Measurements from ENCODE around the gene RPRD1B.
"Not testable (repeated sequence)": the region's sequence is repeated elsewhere in the genome, so short reads cannot be mapped to it uniquely, and the experiment has no call there.

RPRD1B gene

GRCh38 chr20:38107916-38108315 is 74.4 kb downstream of the RPRD1B start:
- DNase-seq: not testable (repeated sequence)

DNA sequence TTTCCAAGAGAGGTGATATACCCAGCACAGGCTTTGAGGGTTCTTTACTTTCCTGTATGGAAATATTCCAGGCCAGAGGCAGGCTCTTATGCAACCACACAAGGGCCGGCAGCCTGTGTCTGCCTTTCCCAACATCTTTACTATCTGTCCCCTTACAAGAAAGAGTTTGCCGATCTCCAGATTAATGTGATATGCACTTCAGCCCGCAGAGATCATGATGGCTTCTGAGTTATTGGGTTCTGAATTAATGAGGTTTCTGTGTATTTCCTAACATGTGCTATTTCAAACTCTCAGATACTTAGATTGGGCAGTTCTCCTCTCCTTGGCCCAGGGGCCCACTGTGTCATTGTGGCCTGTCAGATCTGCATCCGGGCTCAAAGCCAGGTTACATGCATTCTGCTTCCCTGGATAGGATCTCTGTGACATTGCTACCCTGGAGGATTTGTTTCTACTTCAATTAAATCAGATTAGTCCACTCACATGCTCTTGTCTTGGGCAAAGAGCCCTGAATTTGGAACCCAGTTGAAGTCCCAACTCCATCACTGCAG is 75.0 kb downstream of the RPRD1B start:
- no peak for DNase-seq

- DNase-seq: no peak
These were observed 75.5 kb downstream of the RPRD1B start for GRCh38 chr20:38108986-38109541.

GRCh38 chr20:38109591-38110524 is 76.3 kb downstream of the RPRD1B start:
- DNase-seq: no peak

DNA sequence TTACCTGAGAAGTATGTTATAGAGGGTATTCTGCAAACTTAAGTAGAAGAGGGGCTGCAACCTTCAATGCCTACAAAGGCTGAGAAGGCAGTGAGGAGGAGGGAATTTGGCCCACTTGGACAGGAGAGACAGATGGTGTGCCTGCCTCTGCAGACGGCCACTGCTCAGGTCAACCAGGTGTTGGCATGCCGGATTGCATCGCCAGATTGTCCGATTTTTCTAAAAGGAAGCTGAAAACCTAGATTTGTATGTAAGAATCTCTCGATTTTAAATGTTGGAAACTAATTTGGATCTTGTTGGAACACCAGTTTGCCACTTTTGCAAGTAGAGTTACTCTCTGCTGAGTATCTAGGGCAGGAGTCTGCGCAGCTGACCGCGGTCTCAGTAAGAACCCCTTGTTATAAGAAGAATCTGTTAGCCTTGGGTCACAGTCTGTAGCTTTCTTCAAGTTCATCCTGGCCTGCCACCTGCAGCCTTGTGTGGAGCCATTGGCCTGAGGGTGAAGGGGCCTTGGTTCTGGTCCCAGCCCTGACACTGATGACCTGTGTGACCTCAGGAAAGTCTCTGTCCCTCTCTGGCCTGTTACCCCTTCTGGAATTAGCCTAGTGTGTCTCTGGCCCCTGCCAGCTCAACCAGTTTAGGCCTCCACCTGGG is 77.1 kb downstream of the RPRD1B start:
- no peak for DNase-seq

DNA sequence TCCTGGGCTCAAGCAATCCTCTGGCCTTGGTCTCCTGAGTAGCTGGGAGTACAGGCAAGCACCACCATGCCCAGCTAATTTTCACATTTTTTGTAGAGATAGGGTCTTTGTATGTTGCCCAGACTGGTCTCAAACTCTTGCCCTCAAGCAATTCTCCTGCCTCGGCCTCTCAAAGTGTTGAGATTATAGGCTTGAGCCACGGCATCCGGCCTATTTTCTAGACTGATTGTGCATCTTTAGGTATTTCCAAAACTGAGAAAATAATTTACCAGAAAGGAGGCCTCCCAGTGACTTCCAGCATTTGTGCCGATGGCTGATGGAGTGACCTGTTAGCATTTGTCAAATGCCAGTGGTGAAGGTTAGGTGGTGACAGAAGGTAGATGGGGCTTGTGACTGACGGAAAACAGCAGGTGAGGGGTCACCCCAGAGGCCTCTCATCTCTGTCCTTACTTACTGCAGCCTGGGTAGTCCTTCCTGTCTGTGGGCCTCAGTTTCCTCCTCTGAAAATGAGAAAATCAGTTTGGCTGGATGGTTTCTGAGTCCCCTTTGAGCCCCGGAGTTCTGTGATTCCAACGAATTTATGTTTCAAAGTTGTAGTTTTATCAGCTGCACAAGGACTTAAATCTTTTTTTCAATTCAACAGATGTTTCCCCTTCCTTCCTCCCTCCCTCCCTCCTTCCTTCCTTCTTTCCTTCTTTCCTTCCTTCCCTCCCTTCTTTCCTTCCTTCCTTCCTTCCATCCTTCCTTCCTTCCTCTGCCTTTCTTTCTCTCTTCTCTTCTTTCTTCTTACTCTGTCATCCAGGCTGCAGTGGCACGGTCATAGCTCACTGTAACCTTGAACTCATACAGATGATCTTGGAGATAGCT is 78.1 kb downstream of the RPRD1B start:
- no peak for DNase-seq

DNA sequence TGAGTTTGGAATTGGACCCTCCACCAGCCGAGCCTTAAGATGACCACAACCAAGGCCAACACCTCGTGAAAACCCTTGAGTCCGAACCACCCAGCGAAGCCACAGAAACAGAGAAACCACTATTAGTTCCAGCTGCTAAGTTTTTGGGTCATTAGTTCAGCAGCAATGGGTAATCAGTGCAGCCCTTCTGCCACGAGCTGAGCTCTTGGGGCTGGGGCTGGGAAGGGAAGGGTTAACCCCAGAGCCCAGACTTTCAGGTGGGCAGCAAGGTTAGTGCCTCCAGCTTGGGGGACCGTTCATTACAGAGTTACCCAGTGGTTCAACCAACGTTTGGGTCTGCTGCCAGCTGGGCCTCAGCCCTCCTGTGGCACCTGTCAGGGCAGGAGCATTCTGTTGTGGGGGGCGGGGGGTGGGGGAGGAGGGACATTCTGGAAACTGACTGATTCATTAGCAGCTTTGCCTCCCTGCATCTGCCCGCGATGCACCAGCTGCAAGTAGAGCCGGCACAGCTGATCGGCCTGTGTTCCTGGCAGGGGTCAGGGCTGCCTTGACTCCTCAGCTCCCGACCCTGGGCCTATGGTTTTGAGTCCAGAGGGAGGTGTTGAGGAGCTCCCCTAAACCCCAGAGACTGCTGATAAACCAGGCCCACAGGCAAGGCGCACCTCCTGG is 78.8 kb downstream of the RPRD1B start:
- DNase-seq: no peak

DNA sequence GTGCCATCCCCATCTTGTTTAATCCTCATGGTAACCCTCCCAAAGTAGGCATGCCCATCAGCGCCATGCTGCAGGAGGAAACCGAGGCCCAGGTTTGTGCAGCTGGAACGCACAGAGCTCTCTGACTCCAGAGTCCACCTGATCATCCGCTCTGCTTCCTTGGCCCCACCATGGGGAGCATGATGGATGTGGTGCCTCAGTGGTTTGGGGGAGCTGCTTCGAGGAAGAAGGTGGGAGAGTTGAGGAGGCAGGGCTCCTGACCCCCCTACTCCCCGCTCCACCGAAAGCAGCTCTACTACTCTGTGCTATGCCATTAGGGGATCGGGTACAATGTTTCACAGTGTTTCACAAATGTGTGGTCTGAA is 79.4 kb downstream of the RPRD1B start:
- no peak for DNase-seq

GRCh38 chr20:38113401-38114325 is 80.1 kb downstream of the RPRD1B start:
- DNase-seq: peak; percentile 23 to 48

GRCh38 chr20:38114353-38114791 is 80.8 kb downstream of the RPRD1B start:
- DNase-seq: no peak

DNA sequence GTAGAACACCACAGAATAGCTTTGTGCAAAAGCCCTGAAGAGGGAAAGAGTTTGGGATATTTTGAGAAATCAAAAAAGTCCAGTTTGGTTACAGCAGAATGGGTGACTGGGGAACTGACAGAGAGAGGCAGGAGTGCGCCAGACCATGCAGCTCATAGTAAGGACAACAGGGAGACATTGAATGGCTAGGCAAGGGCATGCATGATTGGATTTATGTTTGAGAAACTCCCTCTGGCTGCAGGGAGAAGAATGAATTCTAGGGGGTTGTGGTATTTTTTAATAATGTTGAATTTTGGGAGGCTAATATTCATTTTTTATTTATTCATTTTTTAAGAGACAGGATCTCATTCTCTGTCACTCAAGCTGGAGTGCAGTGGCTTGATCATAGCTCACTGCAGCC is 81.7 kb downstream of the RPRD1B start:
- DNase-seq: no peak

GRCh38 chr20:38115896-38116295 is 82.3 kb downstream of the RPRD1B start:
- DNase-seq: no peak

DNA sequence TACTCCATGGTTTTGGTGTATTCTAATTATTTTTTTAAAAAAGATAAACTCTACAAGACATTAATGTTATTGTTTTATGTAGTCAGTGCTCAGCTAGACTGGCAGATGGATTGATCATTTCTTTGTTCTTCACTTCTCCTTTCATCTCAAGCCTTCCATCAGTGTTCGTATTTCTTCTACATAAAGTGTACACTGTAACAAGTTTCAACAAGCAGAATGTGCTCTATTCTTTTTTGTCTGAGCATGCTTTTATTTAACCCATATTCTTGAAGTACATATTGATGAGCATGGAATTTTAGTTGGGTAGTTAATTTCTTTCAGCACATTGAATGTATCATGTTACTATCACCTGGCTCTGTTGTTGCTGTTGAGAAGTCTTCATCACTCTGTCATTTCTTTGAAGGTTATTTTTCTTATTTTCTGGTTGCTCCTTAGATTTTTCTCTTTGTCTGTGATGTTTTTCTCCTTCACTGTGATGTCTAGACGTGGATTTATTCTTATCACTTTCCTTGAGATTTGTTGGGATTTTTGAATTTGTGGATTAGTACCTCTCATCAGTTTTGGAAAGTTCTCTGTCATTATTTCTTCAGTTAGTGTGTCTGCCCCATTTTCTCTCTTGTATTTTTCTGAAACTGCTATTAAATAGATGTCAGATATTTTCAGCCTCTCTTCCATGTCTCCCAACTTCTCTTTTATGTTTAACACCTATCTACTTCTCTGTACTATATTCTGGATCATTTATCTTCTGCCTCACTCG is 83.0 kb downstream of the RPRD1B start:
- DNase-seq: no peak

DNA sequence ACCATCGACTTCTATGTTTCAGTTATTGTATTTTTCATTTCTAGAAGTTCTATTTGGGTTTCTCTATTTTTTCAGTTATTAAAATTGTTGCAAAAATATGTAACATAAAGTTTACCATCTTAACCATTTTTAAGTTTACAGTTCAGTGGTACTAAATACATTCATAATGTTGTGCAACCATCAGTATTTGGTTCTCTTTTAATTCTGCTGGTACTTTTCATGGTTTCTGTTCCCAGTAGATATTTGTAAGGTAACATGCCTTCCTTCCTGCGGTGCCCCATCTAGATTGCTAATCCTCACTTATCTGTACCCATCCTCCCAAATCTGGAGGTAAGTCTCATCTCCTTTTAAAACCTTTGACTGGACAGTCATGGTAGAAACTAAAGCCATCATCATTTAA is 83.7 kb downstream of the RPRD1B start:
- no peak for DNase-seq

DNA sequence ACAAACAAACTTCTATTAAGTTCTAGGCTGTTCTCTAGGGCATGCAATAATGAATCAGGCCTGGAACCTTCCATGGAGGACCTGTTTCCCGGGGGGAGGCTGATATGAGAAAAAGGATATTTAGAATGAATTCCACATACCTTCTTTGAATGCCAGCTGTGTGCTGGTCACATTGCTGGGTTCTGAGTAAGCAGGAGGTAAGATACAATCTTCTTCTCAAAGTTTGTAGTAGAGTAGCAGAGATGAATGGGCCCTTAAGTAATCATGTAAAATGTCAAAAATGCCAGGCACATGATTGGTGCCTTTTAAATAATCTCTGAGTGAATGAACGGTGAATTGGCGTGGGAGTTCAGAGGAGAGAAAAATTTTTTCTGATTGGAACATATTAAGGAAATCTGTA is 84.1 kb downstream of the RPRD1B start:
- DNase-seq: no peak

- no peak for DNase-seq
These were observed 85.9 kb downstream of the RPRD1B start for GRCh38 chr20:38119446-38119845.

- no peak for DNase-seq
These were observed 87.1 kb downstream of the RPRD1B start for GRCh38 chr20:38120625-38120988.

GRCh38 chr20:38121741-38122140 is 88.2 kb downstream of the RPRD1B start:
- DNase-seq: no peak

- no peak for DNase-seq
These were observed 89.6 kb downstream of the RPRD1B start for GRCh38 chr20:38123021-38123587.

Data from AML-193 (cell line).